Loucy (cell line): ENCODE measurements around the gene FBXL15.

Experiments
- H2AFZ ChIP-seq: fragments of 200-600 bp; sonication (generic); 2 replicates; pipeline ENCODE4 v1.6.0; 2016; ENCODE audit warnings: antibody characterized with exemption, mild to moderate bottlenecking, low read length, moderate library complexity
- H3F3A ChIP-seq: fragments of 200-600 bp; 2 replicates; pipeline ENCODE4 v1.6.0; 2016; ENCODE audit warnings: antibody characterized with exemption, low read depth, mild to moderate bottlenecking
- H3K27me3 ChIP-seq: fragments of 200-600 bp; sonication (generic); 2 replicates; pipeline ENCODE4 v1.6.1; 2014; ENCODE audit warnings: low read length, mild to moderate bottlenecking; ENCODE audit not compliant: insufficient read depth, poor library complexity, severe bottlenecking
- H3K36me3 ChIP-seq: fragments of 200-600 bp; sonication (generic); 2 replicates; pipeline ENCODE4 v1.6.1; 2016; ENCODE audit warnings: low read length; ENCODE audit not compliant: insufficient read depth
- H3K4me1 ChIP-seq: fragments of 200-600 bp; sonication (generic); 2 replicates; pipeline ENCODE4 v1.5.1; 2014; ENCODE audit warnings: low read length, mild to moderate bottlenecking; ENCODE audit not compliant: insufficient read depth, poor library complexity, severe bottlenecking
- H3K4me2 ChIP-seq: fragments of 200-600 bp; sonication (generic); 2 replicates; pipeline ENCODE4 v1.6.0; 2014; ENCODE audit warnings: antibody characterized with exemption, low read length, low read depth, mild to moderate bottlenecking; ENCODE audit not compliant: poor library complexity, severe bottlenecking
- H3K4me3 ChIP-seq: fragments of 200-600 bp; sonication (generic); 2 replicates; pipeline ENCODE4 v1.5.1; 2014; ENCODE audit warnings: low read length, mild to moderate bottlenecking, mixed read lengths; ENCODE audit not compliant: poor library complexity, severe bottlenecking
- H3K79me2 ChIP-seq: fragments of 200-600 bp; sonication (generic); 2 replicates; pipeline ENCODE4 v1.6.1; 2014; ENCODE audit warnings: low read length; ENCODE audit not compliant: insufficient read depth
- H3K9ac ChIP-seq: fragments of 200-600 bp; sonication (generic); 2 replicates; pipeline ENCODE4 v1.6.0; 2014; ENCODE audit warnings: mild to moderate bottlenecking, low read depth, low read length, moderate library complexity; ENCODE audit not compliant: poor library complexity, severe bottlenecking
- H3K9me2 ChIP-seq: fragments of 200-600 bp; sonication (generic); replicated peaks from 2 replicates; pipeline ENCODE4 v1.6.1; 2016; ENCODE audit warnings: low read depth, low read length, mixed read lengths
- H3K9me3 ChIP-seq: fragments of 200-600 bp; sonication (generic); 2 replicates; pipeline ENCODE4 v1.6.1; 2014; ENCODE audit warnings: mild to moderate bottlenecking, antibody characterized with exemption, low read length, low read depth; ENCODE audit not compliant: insufficient read depth
- H4K20me1 ChIP-seq: fragments of 200-600 bp; sonication (generic); 2 replicates; pipeline ENCODE4 v1.6.0; 2014; ENCODE audit warnings: antibody characterized with exemption, low read length, mild to moderate bottlenecking; ENCODE audit not compliant: insufficient read depth, poor library complexity, severe bottlenecking
- EZH2phosphoT487 ChIP-seq: fragments of 200-600 bp; IDR thresholded peaks from 2 replicates; pipeline ENCODE4 v1.6.1; 2018; ENCODE audit warnings: antibody characterized with exemption, mild to moderate bottlenecking, moderate library complexity, borderline replicate concordance
- TF ChIP-seq, protein P1 (sequence below): fragments of 200-600 bp; sonication (generic); conservative IDR thresholded peaks from 2 replicates; pipeline ENCODE4 v1.5.1; 2014; ENCODE audit warnings: mild to moderate bottlenecking, antibody characterized with exemption, low read length

The FBXL15 gene

GRCh38 chr10:102438374-102438773 lies 17.7 kb downstream of the FBXL15 start:
- Histone ChIP-seq H3K4me2 (no peak overlapping the region), H3K79me2 (no peaks in the 10 kb centered on the region), H3K9me3 (no peaks in the 10 kb centered on the region), H3K27me3 (no peaks in the 10 kb centered on the region), H3K4me3 (no peak overlapping the region), H4K20me1 (no peaks in the 10 kb centered on the region), H3K9ac (no peak overlapping the region), H3K4me1 (no peaks in the 10 kb centered on the region), H3F3A (no peaks in the 10 kb centered on the region), H3K36me3 (no peaks in the 10 kb centered on the region), H2AFZ (no peak overlapping the region), H3K9me2 (no peaks in the 10 kb centered on the region)
- TF ChIP-seq, protein P1, sequence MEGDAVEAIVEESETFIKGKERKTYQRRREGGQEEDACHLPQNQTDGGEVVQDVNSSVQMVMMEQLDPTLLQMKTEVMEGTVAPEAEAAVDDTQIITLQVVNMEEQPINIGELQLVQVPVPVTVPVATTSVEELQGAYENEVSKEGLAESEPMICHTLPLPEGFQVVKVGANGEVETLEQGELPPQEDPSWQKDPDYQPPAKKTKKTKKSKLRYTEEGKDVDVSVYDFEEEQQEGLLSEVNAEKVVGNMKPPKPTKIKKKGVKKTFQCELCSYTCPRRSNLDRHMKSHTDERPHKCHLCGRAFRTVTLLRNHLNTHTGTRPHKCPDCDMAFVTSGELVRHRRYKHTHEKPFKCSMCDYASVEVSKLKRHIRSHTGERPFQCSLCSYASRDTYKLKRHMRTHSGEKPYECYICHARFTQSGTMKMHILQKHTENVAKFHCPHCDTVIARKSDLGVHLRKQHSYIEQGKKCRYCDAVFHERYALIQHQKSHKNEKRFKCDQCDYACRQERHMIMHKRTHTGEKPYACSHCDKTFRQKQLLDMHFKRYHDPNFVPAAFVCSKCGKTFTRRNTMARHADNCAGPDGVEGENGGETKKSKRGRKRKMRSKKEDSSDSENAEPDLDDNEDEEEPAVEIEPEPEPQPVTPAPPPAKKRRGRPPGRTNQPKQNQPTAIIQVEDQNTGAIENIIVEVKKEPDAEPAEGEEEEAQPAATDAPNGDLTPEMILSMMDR: no peak
- no peak for TF ChIP-seq EZH2phosphoT487

GRCh38 chr10:102444851-102445250 lies 24.2 kb downstream of the FBXL15 start:
- peaks cover 7% of the 10 kb centered on the region for H3K4me1 ChIP-seq
- no peaks in the 10 kb centered on the region for H3K27me3 ChIP-seq
- no peak overlapping the region for H3K4me2 ChIP-seq
- H3F3A ChIP-seq: no peaks in the 10 kb centered on the region
- no peaks in the 10 kb centered on the region for H4K20me1 ChIP-seq
- H3K36me3 ChIP-seq: no peaks in the 10 kb centered on the region
- H3K9ac ChIP-seq: no peak overlapping the region
- no peaks in the 10 kb centered on the region for H3K9me2 ChIP-seq
- no peak overlapping the region for H3K4me3 ChIP-seq
- H2AFZ ChIP-seq: no peak overlapping the region
- H3K79me2 ChIP-seq: peaks cover 2% of the 10 kb centered on the region
- H3K9me3 ChIP-seq: no peaks in the 10 kb centered on the region
- TF ChIP-seq, protein P1: no peak
- TF ChIP-seq EZH2phosphoT487: no peak

GRCh38 chr10:102449321-102450123 lies 28.9 kb downstream of the FBXL15 start:
- no peak for TF ChIP-seq EZH2phosphoT487
- TF ChIP-seq, protein P1: no peak

More at GRCh38 chr10:102449321-102450123, 28.9 kb downstream of the FBXL15 start:
- H3K4me2 ChIP-seq: peak overlapping the region; percentile 78
- H3K79me2 ChIP-seq: peaks cover 32% of the 10 kb centered on the region
- H3K36me3 ChIP-seq: no peaks in the 10 kb centered on the region; the same call in 1 of the 2 replicates
- H3F3A ChIP-seq: no peaks in the 10 kb centered on the region
- peaks cover 24% of the 10 kb centered on the region for H3K4me1 ChIP-seq
- H2AFZ ChIP-seq: peak overlapping the region; percentile 82
- H3K27me3 ChIP-seq: no peaks in the 10 kb centered on the region
- H3K9me2 ChIP-seq: no peaks in the 10 kb centered on the region
- peaks cover 12% of the 10 kb centered on the region for H4K20me1 ChIP-seq
- H3K9ac ChIP-seq: peak overlapping the region; percentile 98
- H3K4me3 ChIP-seq: peak overlapping the region; percentile 89
- no peaks in the 10 kb centered on the region for H3K9me3 ChIP-seq
